HepG2 (cell line): ENCODE results near the gene NKAIN4. TPM values are rescaled to one million over a fixed set of nuclear protein-coding genes. Genes with fewer than 3 reads are reported as not detected.
A peak's percentile ranks its signal among the peaks of the same experiment; 100 is the strongest.

ENCODE experiments used
- ATF5 ChIP-seq: sonication (generic); formaldehyde crosslinking; IDR thresholded peaks from 2 replicates; pipeline ENCODE4 v1.4.0; 2020; ENCODE audit warnings: mild to moderate bottlenecking, low read depth, missing genetic modification reagents
- BCLAF1 ChIP-seq: fragments of 450-650 bp; IDR thresholded peaks from 2 replicates; pipeline ENCODE4 v1.6.1; 2017; ENCODE audit warnings: mild to moderate bottlenecking
- CCAR2 ChIP-seq: fragments of 200-400 bp; formaldehyde crosslinking; optimal IDR thresholded peaks from 2 replicates; pipeline ENCODE3; 2018; ENCODE audit warnings: low read depth, mild to moderate bottlenecking, low read length, moderate library complexity
- CENPT ChIP-seq: sonication (generic); formaldehyde crosslinking; IDR thresholded peaks from 2 replicates; pipeline ENCODE4 v1.8.0; 2022; ENCODE audit warnings: low read depth, mild to moderate bottlenecking, moderate library complexity, missing genetic modification reagents
- GABPB1 ChIP-seq: IDR thresholded peaks from 2 replicates; pipeline ENCODE4 v1.6.1; 2016; ENCODE audit warnings: mild to moderate bottlenecking, missing genetic modification reagents, moderate library complexity, missing compliant biosample characterization
- GFI1 ChIP-seq: sonication (generic); formaldehyde crosslinking; IDR thresholded peaks from 2 replicates; pipeline ENCODE4 v1.5.0; 2020; ENCODE audit warnings: missing genetic modification reagents, mild to moderate bottlenecking, borderline replicate concordance
- HDAC6 ChIP-seq: fragments of 200-600 bp; sonication (generic); IDR thresholded peaks from 2 replicates; pipeline ENCODE4 v1.7.0; 2017; ENCODE audit warnings: mild to moderate bottlenecking, antibody characterized with exemption, low read length, low read depth
- HNRNPLL ChIP-seq: fragments of 200-400 bp; formaldehyde crosslinking; IDR thresholded peaks from 2 replicates; pipeline ENCODE4 v1.6.1; 2017; ENCODE audit warnings: mild to moderate bottlenecking, low read depth, low read length; ENCODE audit not compliant: poor library complexity, severe bottlenecking
- HOXA3 ChIP-seq: sonication (generic); formaldehyde crosslinking; IDR thresholded peaks from 2 replicates; pipeline ENCODE4 v1.5.0; 2020; ENCODE audit warnings: missing genetic modification reagents
- IKZF4 ChIP-seq: sonication (generic); formaldehyde crosslinking; IDR thresholded peaks from 2 replicates; pipeline ENCODE4 v1.5.1; 2020; ENCODE audit warnings: borderline replicate concordance, mild to moderate bottlenecking, low read depth, missing genetic modification reagents; ENCODE audit errors: not compliant biosample characterization
- MED13 ChIP-seq: sonication (generic); formaldehyde crosslinking; IDR thresholded peaks from 2 replicates; pipeline ENCODE4 v1.5.0; 2020; ENCODE audit warnings: missing genetic modification reagents
- NPAS2 ChIP-seq: sonication (generic); formaldehyde crosslinking; IDR thresholded peaks from 2 replicates; pipeline ENCODE4 v1.8.0; 2022; ENCODE audit warnings: mild to moderate bottlenecking, missing genetic modification reagents, borderline replicate concordance
- RBFOX2 ChIP-seq: fragments of 200-400 bp; formaldehyde crosslinking; IDR thresholded peaks from 2 replicates; pipeline ENCODE4 v1.6.1; 2017; ENCODE audit warnings: low read depth, mild to moderate bottlenecking, low read length
- RFXAP ChIP-seq: sonication (generic); formaldehyde crosslinking; IDR thresholded peaks from 2 replicates; pipeline ENCODE4 v1.4.0; 2020; ENCODE audit warnings: missing genetic modification reagents, borderline replicate concordance
- TGIF2 ChIP-seq: IDR thresholded peaks from 2 replicates; pipeline ENCODE4 v1.6.1; 2016; ENCODE audit warnings: control low read depth, missing compliant biosample characterization
- ZBTB42 ChIP-seq: sonication (generic); formaldehyde crosslinking; IDR thresholded peaks from 2 replicates; pipeline ENCODE4 v1.5.0; 2020; ENCODE audit warnings: mild to moderate bottlenecking, missing genetic modification reagents
- ZFP36 ChIP-seq: fragments of 150-350 bp; IDR thresholded peaks from 2 replicates; pipeline ENCODE4 v1.6.1; 2018; ENCODE audit warnings: borderline replicate concordance, low read length, low read depth; ENCODE audit not compliant: partially characterized antibody
- ZFY ChIP-seq: sonication (generic); formaldehyde crosslinking; IDR thresholded peaks from 2 replicates; pipeline ENCODE4 v1.4.0; 2020; ENCODE audit warnings: missing genetic modification reagents
- ZIK1 ChIP-seq: sonication (generic); formaldehyde crosslinking; IDR thresholded peaks from 2 replicates; pipeline ENCODE4 v1.5.0; 2020; ENCODE audit warnings: mild to moderate bottlenecking, low read depth, missing genetic modification reagents, borderline replicate concordance
- ZNF207 ChIP-seq: fragments of 450-650 bp; IDR thresholded peaks from 2 replicates; pipeline ENCODE4 v1.6.1; 2016; ENCODE audit warnings: antibody characterized with exemption, borderline replicate concordance
- ZNF691 ChIP-seq: sonication (generic); formaldehyde crosslinking; IDR thresholded peaks from 2 replicates; pipeline ENCODE4 v1.4.0; 2020; ENCODE audit warnings: missing genetic modification reagents, low read depth, mild to moderate bottlenecking, borderline replicate concordance
- ZNF713 ChIP-seq: sonication (generic); formaldehyde crosslinking; IDR thresholded peaks from 2 replicates; pipeline ENCODE4 v1.4.0; 2020; ENCODE audit warnings: mild to moderate bottlenecking, missing genetic modification reagents
- ZNF740 ChIP-seq: sonication (generic); formaldehyde crosslinking; IDR thresholded peaks from 2 replicates; pipeline ENCODE4 v1.4.0; 2020; ENCODE audit warnings: missing genetic modification reagents
- ZNF773 ChIP-seq: sonication (generic); formaldehyde crosslinking; IDR thresholded peaks from 2 replicates; pipeline ENCODE4 v1.4.0; 2020; ENCODE audit warnings: missing genetic modification reagents, borderline replicate concordance
- ZNF816 ChIP-seq: sonication (generic); formaldehyde crosslinking; IDR thresholded peaks from 2 replicates; pipeline ENCODE4 v1.8.0; 2022; ENCODE audit warnings: missing genetic modification reagents, mild to moderate bottlenecking, borderline replicate concordance
- polyA plus RNA-seq, 8 experiments: library from polyadenylated mRNA; depleted of rRNA in 3 of 8; stranded (reverse) in 7 of 8; unstranded in 1 of 8; fragments of >200 nt; fragmentation: Illumina TruSeq in 4 of 8; extraction: Trizol in 4 of 8; gene quantifications; 2 replicates each; pipeline versions ENCODE4 v1.2.1 to v1.2.3, GENCODE V29; 2011 to 2016; ENCODE audit warnings: low read depth in 4 of 8, missing spikeins in 1 of 8, mixed read lengths in 1 of 8; ENCODE audit not compliant: insufficient read depth in 1 of 8
- total RNA-seq, 5 experiments: library from RNA; depleted of rRNA; stranded (reverse); fragments of >200 nt; fragmentation: Illumina TruSeq; extraction: Trizol; gene quantifications; 2 replicates each; pipeline ENCODE4 v1.2.3, GENCODE V29; 2016; ENCODE audit warnings: low read depth in 1 of 5

NKAIN4 gene
- total and polyA plus RNA-seq, 2 of the 13 experiments (the other 11 are each of a cell fraction or from before 2014, with no cell fraction given): not detected

GRCh38 chr20:63268671-63269439 is 14.6 kb upstream of the NKAIN4 start (continued):
- TF ChIP-seq HDAC6 (no peak), HOXA3 (no peak), ZNF207 (no peak), ZNF773 (no peak), NPAS2 (peak; percentile 29; the same call in 1 of the 2 replicates), HNRNPLL (no peak), RBFOX2 (no peak), ATF5 (CRISPR knock-in tag) (no peak), CENPT (0 out of 2 replicates have a peak, but pooled peaks have one; percentile 74), ZIK1 (no peak), TGIF2 (CRISPR knock-in tag) (0 out of 2 replicates have a peak, but pooled peaks have one; percentile 40), ZFY (CRISPR knock-in tag) (no peak), IKZF4 (CRISPR knock-in tag) (no peak), ZNF816 (no peak), BCLAF1 (no peak), ZNF713 (CRISPR knock-in tag) (no peak), ZNF740 (CRISPR knock-in tag) (no peak), ZFP36 (no peak), MED13 (no peak), GFI1 (CRISPR knock-in tag) (no peak), RFXAP (CRISPR knock-in tag) (no peak), ZBTB42 (CRISPR knock-in tag) (no peak), GABPB1 (0 out of 2 replicates have a peak, but pooled peaks have one; percentile 23), ZNF691 (CRISPR knock-in tag) (no peak), CCAR2 (no peak)
